Thyroid gland (tissue), 4 donors: ENCODE measurements around the gene SPTBN1.

Experiments used
- POLR2A ChIP-seq, 2 donors: fragments of 450-650 bp; IDR thresholded peaks; one replicate each; pipeline ENCODE4 v1.6.1; 2017; ENCODE audit warnings: antibody characterized with exemption in 2 of 2, mild to moderate bottlenecking in 2 of 2, moderate library complexity in 1 of 2
- TF ChIP-seq, protein P1 (sequence below), 6 experiments: fragments of 200-600 bp in 3 of 6; fragments of 450-650 bp in 3 of 6; sonication (generic) in 3 of 6; IDR thresholded peaks; one replicate each; pipeline ENCODE4 v1.5.1; 2016 to 2019; ENCODE audit warnings: antibody characterized with exemption in 6 of 6, mild to moderate bottlenecking in 2 of 6, inconsistent platforms in 1 of 6, moderate library complexity in 1 of 6

DNA sequence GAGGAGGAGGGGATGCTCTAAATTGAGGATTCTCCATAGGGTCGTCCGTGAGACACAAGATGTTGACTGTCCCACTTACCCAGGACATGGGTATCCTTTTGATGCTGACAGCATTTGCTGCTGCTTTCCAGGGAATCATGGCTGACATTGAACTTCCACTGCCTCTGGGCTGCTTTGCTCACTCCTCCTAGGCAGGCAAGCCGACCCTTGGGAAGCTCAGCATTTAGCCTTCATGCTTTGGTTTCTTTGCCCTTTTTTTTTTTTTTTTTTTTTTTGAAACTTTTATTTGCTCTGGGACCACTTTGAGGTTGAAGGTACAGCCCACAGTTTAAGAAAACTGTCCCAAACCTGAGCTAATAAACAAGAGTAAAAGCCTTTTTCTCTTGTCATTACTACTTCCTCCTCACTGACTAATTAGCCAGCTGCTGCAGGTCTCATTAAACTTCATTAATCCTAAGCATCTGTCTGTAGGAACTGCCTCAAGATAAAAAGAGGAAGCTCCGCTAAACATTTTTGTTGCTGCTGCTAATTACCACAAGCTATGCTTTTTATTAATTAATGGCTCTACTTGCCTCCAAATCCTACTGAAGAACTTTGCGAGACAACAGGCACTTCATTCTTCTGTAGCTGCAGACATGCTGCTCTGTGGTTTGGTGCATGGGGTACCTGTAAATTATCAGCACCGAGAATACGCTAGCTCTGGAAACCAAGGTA is 125.4 kb downstream of the SPTBN1 start:
- TF ChIP-seq, protein P1, sequence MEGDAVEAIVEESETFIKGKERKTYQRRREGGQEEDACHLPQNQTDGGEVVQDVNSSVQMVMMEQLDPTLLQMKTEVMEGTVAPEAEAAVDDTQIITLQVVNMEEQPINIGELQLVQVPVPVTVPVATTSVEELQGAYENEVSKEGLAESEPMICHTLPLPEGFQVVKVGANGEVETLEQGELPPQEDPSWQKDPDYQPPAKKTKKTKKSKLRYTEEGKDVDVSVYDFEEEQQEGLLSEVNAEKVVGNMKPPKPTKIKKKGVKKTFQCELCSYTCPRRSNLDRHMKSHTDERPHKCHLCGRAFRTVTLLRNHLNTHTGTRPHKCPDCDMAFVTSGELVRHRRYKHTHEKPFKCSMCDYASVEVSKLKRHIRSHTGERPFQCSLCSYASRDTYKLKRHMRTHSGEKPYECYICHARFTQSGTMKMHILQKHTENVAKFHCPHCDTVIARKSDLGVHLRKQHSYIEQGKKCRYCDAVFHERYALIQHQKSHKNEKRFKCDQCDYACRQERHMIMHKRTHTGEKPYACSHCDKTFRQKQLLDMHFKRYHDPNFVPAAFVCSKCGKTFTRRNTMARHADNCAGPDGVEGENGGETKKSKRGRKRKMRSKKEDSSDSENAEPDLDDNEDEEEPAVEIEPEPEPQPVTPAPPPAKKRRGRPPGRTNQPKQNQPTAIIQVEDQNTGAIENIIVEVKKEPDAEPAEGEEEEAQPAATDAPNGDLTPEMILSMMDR (IDR thresholded peaks at IDR 0.05): no peak
- no peak for TF ChIP-seq POLR2A (IDR thresholded peaks at IDR 0.05)
